K562 (cell line): ENCODE results near the gene APEX1. TPM values are rescaled to one million over a fixed set of nuclear protein-coding genes. Genes with fewer than 3 reads are reported as not detected.

Experiments used
- ASH1L ChIP-seq: fragments of 450-650 bp; IDR thresholded peaks from 2 replicates; pipeline ENCODE4 v1.6.1; 2018; ENCODE audit warnings: borderline replicate concordance, mild to moderate bottlenecking, low read depth; ENCODE audit not compliant: partially characterized antibody
- DIDO1 ChIP-seq: fragments of 450-650 bp; IDR thresholded peaks from 2 replicates; pipeline ENCODE4 v1.6.1; 2016; ENCODE audit warnings: low read depth, missing biosample characterization, missing genetic modification characterization
- ELF2 ChIP-seq: fragments of 250-450 bp; sonication (Bioruptor Pico); IDR thresholded peaks from 2 replicates; pipeline ENCODE4 v1.5.0; 2021; ENCODE audit warnings: mild to moderate bottlenecking
- KLF16 ChIP-seq: IDR thresholded peaks from 2 replicates; pipeline ENCODE4 v1.6.1; 2016; ENCODE audit warnings: antibody characterized with exemption
- MTF1 ChIP-seq: fragments of 250-450 bp; sonication (Bioruptor Pico); IDR thresholded peaks from 2 replicates; pipeline ENCODE4 v1.9.0; 2021; ENCODE audit warnings: moderate library complexity, mild to moderate bottlenecking, inconsistent platforms, borderline replicate concordance
- NONO ChIP-seq, 2 experiments: fragments of 200-400 bp in 1 of 2; fragments of 450-650 bp in 1 of 2; formaldehyde crosslinking in 1 of 2; IDR thresholded peaks; 2 replicates each; pipeline ENCODE4 v1.6.1; 2017; ENCODE audit warnings: low read depth in 2 of 2, mild to moderate bottlenecking in 2 of 2, moderate library complexity in 2 of 2, low read length in 1 of 2
- PPARD ChIP-seq: fragments of 250-450 bp; sonication (Bioruptor Pico); IDR thresholded peaks from 2 replicates; pipeline ENCODE4 v1.8.0; 2022; ENCODE audit warnings: inconsistent platforms, mild to moderate bottlenecking, moderate library complexity
- RNF2 ChIP-seq: sonication (generic); IDR thresholded peaks from 2 replicates; pipeline ENCODE4 v1.6.1; 2016
- SP2 ChIP-seq: IDR thresholded peaks from 2 replicates; pipeline ENCODE4 v1.6.1; 2011; ENCODE audit warnings: mild to moderate bottlenecking, low read depth, low read length, moderate library complexity; ENCODE audit not compliant: poor library complexity, severe bottlenecking; ENCODE audit errors: extremely low read depth
- TAF1 ChIP-seq: IDR thresholded peaks from 2 replicates; pipeline ENCODE4 v1.6.1; 2011; ENCODE audit warnings: mild to moderate bottlenecking, low read length, moderate library complexity; ENCODE audit not compliant: insufficient read depth, control insufficient read depth, severe bottlenecking; ENCODE audit errors: extremely low read depth
- ZNF347 ChIP-seq: fragments of 450-650 bp; formaldehyde crosslinking; IDR thresholded peaks from 2 replicates; pipeline ENCODE4 v1.4.0; 2020; ENCODE audit warnings: low read depth, mild to moderate bottlenecking, moderate library complexity
- ZNF518B ChIP-seq: fragments of 250-450 bp; sonication (Bioruptor Pico); IDR thresholded peaks from 2 replicates; pipeline ENCODE4 v1.5.0; 2021; ENCODE audit warnings: mild to moderate bottlenecking, moderate library complexity
- ZNF561 ChIP-seq: fragments of 450-650 bp; formaldehyde crosslinking; conservative IDR thresholded peaks from 2 replicates; pipeline ENCODE4 v1.4.0; 2020; ENCODE audit warnings: mild to moderate bottlenecking, moderate library complexity
- ZNF75A ChIP-seq: fragments of 450-650 bp; formaldehyde crosslinking; IDR thresholded peaks from 2 replicates; pipeline ENCODE4 v1.4.0; 2020; ENCODE audit warnings: mild to moderate bottlenecking
- polyA plus RNA-seq, 8 experiments: library from polyadenylated mRNA; depleted of rRNA in 4 of 8; stranded (reverse) in 5 of 8; unstranded in 3 of 8; fragments of >200 nt; fragmentation: Nextera tagmentation in 2 of 8; fragmentation: Illumina TruSeq in 1 of 8; extraction: Ambion mirVana in 2 of 8; extraction: Trizol in 1 of 8; gene quantifications; 2 replicates each; pipeline versions ENCODE4 v1.2.1 to v1.2.3, GENCODE V29; 2011 to 2014; ENCODE audit warnings: inconsistent platforms in 1 of 8, missing spikeins in 1 of 8
- total RNA-seq, 7 experiments: library from RNA; depleted of rRNA in 6 of 7; stranded (reverse); fragments of >200 nt in 6 of 7; fragmentation: Illumina TruSeq in 2 of 7; extraction: Trizol in 2 of 7; gene quantifications; 2 replicates each; pipeline versions ENCODE4 v1.2.1 to v1.2.3, GENCODE V29; 2011 to 2021; ENCODE audit warnings: low replicate concordance in 1 of 7
- TF ChIP-seq, protein P1 (sequence below): sonication (generic); formaldehyde crosslinking; IDR thresholded peaks from 2 replicates; pipeline ENCODE4 v1.8.0; 2022; ENCODE audit warnings: missing genetic modification reagents, mild to moderate bottlenecking, moderate library complexity, borderline replicate concordance
- TF ChIP-seq, protein P2 (sequence below): fragments of 450-650 bp; formaldehyde crosslinking; conservative IDR thresholded peaks from 2 replicates; pipeline ENCODE4 v1.4.0; 2022; ENCODE audit warnings: mild to moderate bottlenecking, missing genetic modification characterization

The APEX1 gene
- total and polyA plus RNA-seq, 9 of the 15 experiments (the other 6 are each of a cell fraction or from before 2014, with no cell fraction given): 50.2 to 274 (median 158) TPM

- TF ChIP-seq PPARD: no peak
- TF ChIP-seq, protein P1, sequence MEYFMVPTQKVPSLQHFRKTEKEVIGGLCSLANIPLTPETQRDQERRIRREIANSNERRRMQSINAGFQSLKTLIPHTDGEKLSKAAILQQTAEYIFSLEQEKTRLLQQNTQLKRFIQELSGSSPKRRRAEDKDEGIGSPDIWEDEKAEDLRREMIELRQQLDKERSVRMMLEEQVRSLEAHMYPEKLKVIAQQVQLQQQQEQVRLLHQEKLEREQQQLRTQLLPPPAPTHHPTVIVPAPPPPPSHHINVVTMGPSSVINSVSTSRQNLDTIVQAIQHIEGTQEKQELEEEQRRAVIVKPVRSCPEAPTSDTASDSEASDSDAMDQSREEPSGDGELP (CRISPR knock-in tag): peak; percentile 65; the same call in 1 of the 2 replicates
- no peak for TF ChIP-seq ZNF75A
- no peak for TF ChIP-seq ZNF518B (CRISPR knock-in tag)
- TF ChIP-seq ZNF561 (CRISPR knock-in tag): no peak
- no peak for TF ChIP-seq SP2
- no peak for TF ChIP-seq KLF16
- no peak for TF ChIP-seq ZNF347 (CRISPR knock-in tag)
- TF ChIP-seq, protein P2, sequence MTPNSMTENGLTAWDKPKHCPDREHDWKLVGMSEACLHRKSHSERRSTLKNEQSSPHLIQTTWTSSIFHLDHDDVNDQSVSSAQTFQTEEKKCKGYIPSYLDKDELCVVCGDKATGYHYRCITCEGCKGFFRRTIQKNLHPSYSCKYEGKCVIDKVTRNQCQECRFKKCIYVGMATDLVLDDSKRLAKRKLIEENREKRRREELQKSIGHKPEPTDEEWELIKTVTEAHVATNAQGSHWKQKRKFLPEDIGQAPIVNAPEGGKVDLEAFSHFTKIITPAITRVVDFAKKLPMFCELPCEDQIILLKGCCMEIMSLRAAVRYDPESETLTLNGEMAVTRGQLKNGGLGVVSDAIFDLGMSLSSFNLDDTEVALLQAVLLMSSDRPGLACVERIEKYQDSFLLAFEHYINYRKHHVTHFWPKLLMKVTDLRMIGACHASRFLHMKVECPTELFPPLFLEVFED: no peak
- no peak for TF ChIP-seq MTF1 (CRISPR knock-in tag)
- peak; percentile 42; the same call in 1 of the 2 replicates for TF ChIP-seq RNF2
- no peak for TF ChIP-seq ASH1L
- no peak for TF ChIP-seq DIDO1 (tag)
- TF ChIP-seq ELF2 (CRISPR knock-in tag): no peak
- TF ChIP-seq TAF1: peak; percentile 91
- TF ChIP-seq NONO (IDR thresholded peaks at IDR 0.05; ENCODE audit: low read depth in 2 of 2, low read length in 1 of 2): peak; percentile 27 to 73; a peak in 3 of 4 replicates
These were observed 14.3 kb downstream of the APEX1 start, which contains the start of gene PNP (continued) for GRCh38 chr14:20469242-20469889.
